Adrenal gland (tissue), 5 donors: ENCODE measurements around the gene SLC29A3.

Experiments used
- CTCF ChIP-seq, 6 experiments: fragments of 450-650 bp in 4 of 6; fragments of 200-600 bp in 2 of 6; sonication (generic) in 1 of 6; IDR thresholded peaks; 1 replicate in 5 of 6; 2 replicates in 1 of 6; pipeline versions ENCODE4 v1.5.1 to v1.8.0; 2016 to 2021; ENCODE audit warnings: antibody characterized with exemption in 6 of 6, mild to moderate bottlenecking in 2 of 6, moderate library complexity in 1 of 6
- POLR2A ChIP-seq, 2 donors: fragments of 450-650 bp; IDR thresholded peaks; one replicate each; pipeline ENCODE4 v1.6.1; 2017; ENCODE audit warnings: antibody characterized with exemption in 2 of 2, mild to moderate bottlenecking in 2 of 2, moderate library complexity in 1 of 2
- donor health status: DM: no; HTN: no; CAD: no.

- no peak for TF ChIP-seq CTCF (IDR thresholded peaks at IDR 0.05)
- no peak for TF ChIP-seq POLR2A (IDR thresholded peaks at IDR 0.05)
Observed at GRCh38 chr10:71388171-71388570, 69.1 kb downstream of the SLC29A3 start.
